ENCODE data around the gene CNNM1. TPM values are rescaled to one million over a fixed set of nuclear protein-coding genes. Genes with fewer than 3 reads are reported as not detected.
A peak's percentile ranks its signal among the peaks of the same experiment; 100 is the strongest.

CNNM1 gene
- total RNA-seq, 1 experiment from 2014 or later: not detected

DNA sequence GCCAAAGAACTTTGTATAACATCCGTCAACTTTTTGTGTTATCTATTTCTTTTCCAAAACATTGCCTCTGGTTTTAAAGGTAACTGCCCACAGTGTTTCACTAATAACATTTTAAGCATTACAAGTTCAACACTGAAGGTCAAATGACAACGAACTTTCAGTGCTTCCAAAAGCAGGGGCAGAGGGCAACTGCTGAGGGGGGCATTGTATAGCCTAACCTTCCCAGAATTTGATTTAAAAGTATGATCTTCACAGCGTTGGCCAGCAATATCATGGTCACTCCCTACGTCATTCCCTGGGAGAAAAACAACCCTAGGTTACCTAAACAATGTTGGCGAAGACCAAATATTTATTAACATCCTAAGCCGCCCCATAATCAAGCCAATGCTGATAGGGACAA, 103.7 kb downstream of the CNNM1 start:
- CTCF ChIA-PET: no interaction called here
- H3K9me3 ChIP-seq (ENCODE audit: insufficient read depth, low read depth): no peaks in the 10 kb centered on the region
- H3K4me1 ChIP-seq (replicated peaks; ENCODE audit: insufficient read depth): no peaks in the 10 kb centered on the region
- intact Hi-C loops (cut with micrococcal nuclease; ENCODE audit: unreplicated experiment): loop anchor here (10.0 kb wide), 1 partner anchor 352 kb away; the partner anchor contains the start of gene ABCC2
- H3K27me3 ChIP-seq (ENCODE audit: insufficient read depth, low read depth): no peaks in the 10 kb centered on the region
- H3K9me2 ChIP-seq (ENCODE audit: insufficient read depth): no peaks in the 10 kb centered on the region
- H3K27ac ChIP-seq: no peak overlapping the region
- TF ChIP-seq, protein P1, sequence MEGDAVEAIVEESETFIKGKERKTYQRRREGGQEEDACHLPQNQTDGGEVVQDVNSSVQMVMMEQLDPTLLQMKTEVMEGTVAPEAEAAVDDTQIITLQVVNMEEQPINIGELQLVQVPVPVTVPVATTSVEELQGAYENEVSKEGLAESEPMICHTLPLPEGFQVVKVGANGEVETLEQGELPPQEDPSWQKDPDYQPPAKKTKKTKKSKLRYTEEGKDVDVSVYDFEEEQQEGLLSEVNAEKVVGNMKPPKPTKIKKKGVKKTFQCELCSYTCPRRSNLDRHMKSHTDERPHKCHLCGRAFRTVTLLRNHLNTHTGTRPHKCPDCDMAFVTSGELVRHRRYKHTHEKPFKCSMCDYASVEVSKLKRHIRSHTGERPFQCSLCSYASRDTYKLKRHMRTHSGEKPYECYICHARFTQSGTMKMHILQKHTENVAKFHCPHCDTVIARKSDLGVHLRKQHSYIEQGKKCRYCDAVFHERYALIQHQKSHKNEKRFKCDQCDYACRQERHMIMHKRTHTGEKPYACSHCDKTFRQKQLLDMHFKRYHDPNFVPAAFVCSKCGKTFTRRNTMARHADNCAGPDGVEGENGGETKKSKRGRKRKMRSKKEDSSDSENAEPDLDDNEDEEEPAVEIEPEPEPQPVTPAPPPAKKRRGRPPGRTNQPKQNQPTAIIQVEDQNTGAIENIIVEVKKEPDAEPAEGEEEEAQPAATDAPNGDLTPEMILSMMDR (conservative IDR thresholded peaks at IDR 0.05): no peak
- no peak for TF ChIP-seq EZH2 (IDR thresholded peaks at IDR 0.05; ENCODE audit: low read depth)
- H3K36me3 ChIP-seq (ENCODE audit: low read depth): no peaks in the 10 kb centered on the region
- no TSS peak for BruUV-seq (replicated peaks)
- POLR2A ChIA-PET (ENCODE audit: unreplicated experiment): no interaction called here
- no peak overlapping the region for H3K4me2 ChIP-seq
- H2AFZ ChIP-seq: no peak overlapping the region
- H4K20me1 ChIP-seq (ENCODE audit: insufficient read depth): no peaks in the 10 kb centered on the region
- H3K4me3 ChIP-seq: no peak overlapping the region
- peaks cover 32% of the 10 kb centered on the region for H3K79me2 ChIP-seq (ENCODE audit: low read depth)
- DNase-seq: no peak
- peaks cover 4% of the 10 kb centered on the region; the same call in 1 of the 2 replicates for H3F3A ChIP-seq (ENCODE audit: insufficient read depth, low read depth)

DNA sequence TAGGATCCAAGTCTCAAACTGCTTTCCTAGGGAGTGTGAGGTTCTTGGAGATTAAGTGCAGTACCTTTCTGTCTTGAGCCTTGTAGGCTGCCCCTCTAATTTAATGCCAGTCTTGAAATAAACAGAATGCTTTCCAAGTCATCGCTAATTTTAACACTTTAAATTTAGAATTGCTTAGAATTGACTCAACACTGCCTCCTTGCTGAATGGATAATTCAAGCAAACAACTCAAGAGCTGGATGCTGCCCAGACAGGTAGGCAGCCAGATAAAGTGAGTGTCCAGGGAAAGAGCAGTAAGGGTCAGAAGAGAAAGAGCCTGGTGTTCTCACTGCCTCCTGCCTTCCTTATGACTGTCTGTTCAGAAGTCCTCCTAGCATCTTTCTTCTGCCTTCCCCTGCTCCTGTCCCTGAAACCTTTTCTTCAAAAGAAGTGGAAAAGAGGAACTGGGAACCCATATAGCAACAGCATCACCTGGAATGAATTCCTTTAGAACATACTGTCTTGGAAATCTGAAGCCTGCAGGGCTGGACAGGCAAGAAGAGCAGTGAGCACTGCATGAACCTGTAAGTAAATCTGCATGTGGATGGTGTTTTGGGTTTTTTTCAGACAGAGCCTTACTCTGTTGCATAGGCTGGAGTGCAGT, 104.3 kb downstream of the CNNM1 start:
- Histone ChIP-seq H3K4me1 (replicated peaks; ENCODE audit: insufficient read depth) (no peaks in the 10 kb centered on the region), H3K9me3 (ENCODE audit: insufficient read depth, low read depth) (no peaks in the 10 kb centered on the region), H3K27ac (no peak overlapping the region), H3K9me2 (ENCODE audit: insufficient read depth) (no peaks in the 10 kb centered on the region), H3K79me2 (ENCODE audit: low read depth) (peaks cover 27% of the 10 kb centered on the region), H3K27me3 (ENCODE audit: insufficient read depth, low read depth) (no peaks in the 10 kb centered on the region), H4K20me1 (ENCODE audit: insufficient read depth) (no peaks in the 10 kb centered on the region), H3K4me3 (no peak overlapping the region), H2AFZ (no peak overlapping the region), H3K36me3 (ENCODE audit: low read depth) (no peaks in the 10 kb centered on the region), H3K4me2 (no peak overlapping the region), H3F3A (ENCODE audit: insufficient read depth, low read depth) (peaks cover 4% of the 10 kb centered on the region; the same call in 1 of the 2 replicates)
- TF ChIP-seq, protein P1 (conservative IDR thresholded peaks at IDR 0.05): peak; percentile 49
- TF ChIP-seq EZH2 (IDR thresholded peaks at IDR 0.05; ENCODE audit: low read depth): no peak
- ChIA-PET CTCF (no interaction called here), POLR2A (ENCODE audit: unreplicated experiment) (no interaction called here)
- intact Hi-C loops (cut with micrococcal nuclease; ENCODE audit: unreplicated experiment): loop anchor here (10.0 kb wide), 1 partner anchor 351 kb away; the partner anchor contains the start of gene ABCC2
- no peak for DNase-seq
- no TSS peak for BruUV-seq (replicated peaks)

DNA sequence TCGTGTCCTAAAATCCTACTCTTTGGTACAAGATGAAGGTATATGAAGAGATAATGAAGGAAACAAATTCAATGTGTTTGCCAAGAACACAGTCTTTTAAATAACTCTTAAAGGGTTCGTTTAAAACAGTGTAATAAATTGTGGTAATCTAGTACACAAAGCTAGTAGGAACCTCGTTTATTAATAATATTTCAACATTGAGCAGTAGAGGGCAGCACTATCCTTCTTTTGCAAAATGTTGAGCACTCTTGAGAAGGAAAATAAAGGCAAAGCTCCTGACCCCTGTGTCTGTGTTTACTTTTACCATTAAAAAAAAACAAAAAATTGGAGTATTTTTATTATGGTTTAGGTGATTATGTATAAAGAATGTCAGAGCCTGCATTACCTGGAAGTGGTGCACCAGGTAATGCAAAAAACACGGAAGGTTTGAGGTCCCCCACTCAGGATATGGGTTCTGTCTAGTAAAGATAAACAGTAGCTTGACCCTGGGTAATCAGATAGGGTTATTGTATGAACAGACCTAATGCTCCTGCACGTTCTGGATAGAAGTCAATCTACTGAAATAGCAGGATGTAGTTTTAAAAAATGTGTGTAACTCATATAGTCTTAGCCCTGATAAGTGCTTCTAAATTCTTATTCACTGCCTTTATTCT, 107.0 kb downstream of the CNNM1 start:
- Histone ChIP-seq H3K4me1 (replicated peaks; ENCODE audit: insufficient read depth) (no peaks in the 10 kb centered on the region), H3K27me3 (ENCODE audit: insufficient read depth, low read depth) (no peaks in the 10 kb centered on the region), H3K4me3 (no peak overlapping the region), H3K27ac (no peak overlapping the region), H3K4me2 (no peak overlapping the region), H2AFZ (no peak overlapping the region), H3K9me3 (ENCODE audit: insufficient read depth, low read depth) (no peaks in the 10 kb centered on the region), H3F3A (ENCODE audit: insufficient read depth, low read depth) (peaks cover 1% of the 10 kb centered on the region; the same call in 1 of the 2 replicates), H3K36me3 (ENCODE audit: low read depth) (no peaks in the 10 kb centered on the region), H4K20me1 (ENCODE audit: insufficient read depth) (no peaks in the 10 kb centered on the region), H3K9me2 (ENCODE audit: insufficient read depth) (no peaks in the 10 kb centered on the region), H3K79me2 (ENCODE audit: low read depth) (peaks cover 8% of the 10 kb centered on the region)
- CTCF ChIA-PET: interaction anchor here (0.6 to 1.2 kb wide), 9 partner anchors 23 to 1697 kb away, joined by 3 to 11 read pairs (median 4); no protein-coding TSS in a partner anchor
- intact Hi-C loops (cut with micrococcal nuclease; ENCODE audit: unreplicated experiment): loop anchor here (1.0 to 10.0 kb wide), 6 partner anchors 44 to 349 kb away; partner anchors contain the start of gene ABCC2
- TF ChIP-seq, protein P1 (conservative IDR thresholded peaks at IDR 0.05): peak; percentile 68
- TF ChIP-seq EZH2 (IDR thresholded peaks at IDR 0.05; ENCODE audit: low read depth): no peak
- peak in 1 of 2 experiments; percentile 40 for DNase-seq
- POLR2A ChIA-PET (ENCODE audit: unreplicated experiment): interaction anchor here (0.6 kb wide), 1 partner anchor 355 kb away, joined by 3 read pairs; no protein-coding TSS in a partner anchor
- no TSS peak for BruUV-seq (replicated peaks)
